Measurements from ENCODE around the gene PLOD2. TPM values are rescaled to one million over a fixed set of nuclear protein-coding genes. Genes with fewer than 3 reads are reported as not detected.

The PLOD2 gene
- total and polyA plus RNA-seq, 2 donors (not counting 1 experiment from before 2014, with no cell fraction given): not detected

DNA sequence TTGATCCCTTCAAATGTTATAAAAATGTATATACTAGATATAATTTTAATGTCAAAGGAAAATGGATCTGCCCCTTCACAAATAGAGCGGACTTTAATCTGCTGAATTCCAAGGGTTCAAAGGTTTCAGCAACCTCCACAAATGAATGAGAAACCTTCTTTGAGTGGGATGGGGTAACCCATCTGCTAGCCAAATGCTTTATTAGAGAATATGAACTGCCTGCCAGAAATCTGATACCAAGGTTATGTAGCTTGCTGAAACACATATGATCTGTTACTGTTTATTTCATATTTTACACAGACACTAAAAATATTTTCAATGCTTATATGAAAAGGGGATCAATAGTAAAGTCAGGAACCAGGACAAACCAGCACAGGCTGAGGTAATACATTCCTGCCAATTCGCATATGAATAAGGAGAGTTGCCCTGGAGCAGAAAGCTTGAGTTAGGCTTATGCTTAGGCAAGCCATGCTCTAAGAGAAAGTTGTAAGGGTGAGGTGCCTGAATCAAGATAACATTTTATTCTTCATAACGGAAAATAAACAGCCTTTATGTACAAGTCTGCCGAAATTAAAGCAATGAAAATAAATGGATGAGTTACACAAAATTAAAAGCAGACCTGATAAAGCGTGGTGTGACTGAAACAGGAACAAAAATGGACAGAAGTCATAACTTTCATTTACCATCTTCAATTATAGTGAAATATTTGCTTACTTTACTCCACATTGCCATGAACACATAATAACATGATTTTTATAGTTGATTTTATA lies 26.5 kb downstream of the PLOD2 start:
- Histone ChIP-seq H4K20me1 (ENCODE audit: control insufficient read depth, insufficient read depth, low read length, poor library complexity, severe bottlenecking) (no peaks in the 10 kb centered on the region), H3K4me1 (ENCODE audit: control insufficient read depth in 2 of 2, insufficient read depth in 2 of 2, low read length in 2 of 2) (no peaks in the 10 kb centered on the region), H3K4me2 (replicated peaks; ENCODE audit: low read depth, low read length, poor library complexity, severe bottlenecking) (no peak overlapping the region), H3K27me3 (replicated peaks in 1 of 4; ENCODE audit: control extremely low read depth in 1 of 4, control insufficient read depth in 3 of 4, insufficient read depth in 4 of 4, low read length in 3 of 4) (no peaks in the 10 kb centered on the region), H3K79me2 (ENCODE audit: control insufficient read depth, insufficient read depth, low read length) (no peaks in the 10 kb centered on the region), H3K9me3 (ENCODE audit: control extremely low read depth in 1 of 3, control insufficient read depth in 2 of 3, insufficient read depth in 1 of 3, low read length in 2 of 3) (no peaks in the 10 kb centered on the region), H3K4me3 (ENCODE audit: control extremely low read depth in 1 of 5, extremely low read depth in 1 of 5, insufficient read depth in 1 of 5, low read depth in 2 of 5, low read length in 4 of 5) (no peak overlapping the region), H2AFZ (ENCODE audit: insufficient read depth, low read depth, low read length, poor library complexity, severe bottlenecking) (no peak overlapping the region), H3K36me3 (replicated peaks in 1 of 2; ENCODE audit: control extremely low read depth in 1 of 2, control insufficient read depth in 1 of 2, extremely low read depth in 1 of 2, insufficient read depth in 2 of 2, low read length in 1 of 2) (no peaks in the 10 kb centered on the region), H3K9ac (ENCODE audit: low read length) (no peak overlapping the region), H3K27ac (ENCODE audit: low read length in 2 of 2) (no peak overlapping the region)
- intact Hi-C loops (cut with micrococcal nuclease): no loop called here
- Mint-ChIP-seq H3K27ac (no peak overlapping the region), H3K4me3 (no peak overlapping the region), H3K9me3 (ENCODE audit: insufficient read depth) (no peaks in the 10 kb centered on the region), H3K27me3 (no peaks in the 10 kb centered on the region), H3K4me1 (no peaks in the 10 kb centered on the region)
- no peak for DNase-seq
- CTCF ChIA-PET: no interaction called here
- POLR2A ChIA-PET: no interaction called here
- no peak for TF ChIP-seq EZH2 (IDR thresholded peaks at IDR 0.05; ENCODE audit: borderline replicate concordance, insufficient read depth, low read depth, low read length, poor library complexity, severe bottlenecking)
- TF ChIP-seq, protein P1, sequence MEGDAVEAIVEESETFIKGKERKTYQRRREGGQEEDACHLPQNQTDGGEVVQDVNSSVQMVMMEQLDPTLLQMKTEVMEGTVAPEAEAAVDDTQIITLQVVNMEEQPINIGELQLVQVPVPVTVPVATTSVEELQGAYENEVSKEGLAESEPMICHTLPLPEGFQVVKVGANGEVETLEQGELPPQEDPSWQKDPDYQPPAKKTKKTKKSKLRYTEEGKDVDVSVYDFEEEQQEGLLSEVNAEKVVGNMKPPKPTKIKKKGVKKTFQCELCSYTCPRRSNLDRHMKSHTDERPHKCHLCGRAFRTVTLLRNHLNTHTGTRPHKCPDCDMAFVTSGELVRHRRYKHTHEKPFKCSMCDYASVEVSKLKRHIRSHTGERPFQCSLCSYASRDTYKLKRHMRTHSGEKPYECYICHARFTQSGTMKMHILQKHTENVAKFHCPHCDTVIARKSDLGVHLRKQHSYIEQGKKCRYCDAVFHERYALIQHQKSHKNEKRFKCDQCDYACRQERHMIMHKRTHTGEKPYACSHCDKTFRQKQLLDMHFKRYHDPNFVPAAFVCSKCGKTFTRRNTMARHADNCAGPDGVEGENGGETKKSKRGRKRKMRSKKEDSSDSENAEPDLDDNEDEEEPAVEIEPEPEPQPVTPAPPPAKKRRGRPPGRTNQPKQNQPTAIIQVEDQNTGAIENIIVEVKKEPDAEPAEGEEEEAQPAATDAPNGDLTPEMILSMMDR (IDR thresholded peaks at IDR 0.05): no peak
- ATAC-seq (ENCODE audit: low read depth): no peak
- WGBS (ENCODE audit: insufficient coverage): 100% methylated on average over 1 of the region's 5 CpGs

DNA sequence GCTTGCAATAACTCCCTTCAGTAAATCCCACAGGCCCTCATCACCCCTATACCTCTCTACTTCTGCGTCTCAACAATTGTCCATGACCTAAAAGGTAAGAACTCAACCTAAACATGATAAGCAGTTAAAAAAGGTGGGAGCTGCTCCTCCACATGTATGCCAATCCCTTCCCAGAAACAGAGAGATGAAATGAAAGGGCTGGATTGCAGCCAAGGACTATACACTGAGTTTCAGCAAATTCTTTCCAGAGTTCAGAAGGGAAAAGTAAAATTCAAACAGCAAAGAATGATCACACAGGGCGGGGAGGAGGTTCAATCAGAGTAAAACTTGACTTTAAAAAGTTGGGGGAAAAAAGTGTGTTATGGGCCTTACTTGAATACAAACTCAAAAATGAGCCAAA lies 27.5 kb downstream of the PLOD2 start:
- no peaks in the 10 kb centered on the region for H3K27me3 Mint-ChIP-seq
- DNase-seq (no peak), ATAC-seq (ENCODE audit: low read depth) (no peak)
- Histone ChIP-seq H3K4me1 (ENCODE audit: control insufficient read depth in 2 of 2, insufficient read depth in 2 of 2, low read length in 2 of 2) (no peaks in the 10 kb centered on the region), H3K9ac (ENCODE audit: low read length) (no peak overlapping the region), H3K79me2 (ENCODE audit: control insufficient read depth, insufficient read depth, low read length) (no peaks in the 10 kb centered on the region), H3K4me2 (replicated peaks; ENCODE audit: low read depth, low read length, poor library complexity, severe bottlenecking) (no peak overlapping the region), H3K4me3 (ENCODE audit: control extremely low read depth in 1 of 5, extremely low read depth in 1 of 5, insufficient read depth in 1 of 5, low read depth in 2 of 5, low read length in 4 of 5) (no peak overlapping the region), H3K27ac (ENCODE audit: low read length in 2 of 2) (no peak overlapping the region), H3K36me3 (replicated peaks in 1 of 2; ENCODE audit: control extremely low read depth in 1 of 2, control insufficient read depth in 1 of 2, extremely low read depth in 1 of 2, insufficient read depth in 2 of 2, low read length in 1 of 2) (no peaks in the 10 kb centered on the region), H3K27me3 (replicated peaks in 1 of 4; ENCODE audit: control extremely low read depth in 1 of 4, control insufficient read depth in 3 of 4, insufficient read depth in 4 of 4, low read length in 3 of 4) (no peaks in the 10 kb centered on the region), H2AFZ (ENCODE audit: insufficient read depth, low read depth, low read length, poor library complexity, severe bottlenecking) (no peak overlapping the region), H3K9me3 (ENCODE audit: control extremely low read depth in 1 of 3, control insufficient read depth in 2 of 3, insufficient read depth in 1 of 3, low read length in 2 of 3) (no peaks in the 10 kb centered on the region), H4K20me1 (ENCODE audit: control insufficient read depth, insufficient read depth, low read length, poor library complexity, severe bottlenecking) (no peaks in the 10 kb centered on the region)
- intact Hi-C loops (cut with micrococcal nuclease): no loop called here
- CTCF ChIA-PET: no interaction called here
- H3K4me1 Mint-ChIP-seq: no peaks in the 10 kb centered on the region
- no peak overlapping the region for H3K27ac Mint-ChIP-seq
- H3K9me3 Mint-ChIP-seq (ENCODE audit: insufficient read depth): no peaks in the 10 kb centered on the region
- no CpG with 5 or more reads among the region's 2 CpGs for WGBS (ENCODE audit: insufficient coverage)
- TF ChIP-seq, protein P1 (IDR thresholded peaks at IDR 0.05): no peak
- TF ChIP-seq EZH2 (IDR thresholded peaks at IDR 0.05; ENCODE audit: borderline replicate concordance, insufficient read depth, low read depth, low read length, poor library complexity, severe bottlenecking): no peak
- no peak overlapping the region for H3K4me3 Mint-ChIP-seq
- POLR2A ChIA-PET: no interaction called here
